Neural cell (in vitro differentiated cells): ENCODE data around the gene PIGO.

ENCODE experiments used
- CTCF ChIP-seq: fragments of 450-650 bp; IDR thresholded peaks from 2 replicates; pipeline ENCODE4 v1.5.1; 2014; ENCODE audit warnings: antibody characterized with exemption, mild to moderate bottlenecking, moderate library complexity; ENCODE audit not compliant: poor library complexity, severe bottlenecking
- EP300 ChIP-seq: fragments of 450-650 bp; conservative IDR thresholded peaks from 2 replicates; pipeline ENCODE4 v1.6.1; 2014; ENCODE audit warnings: antibody characterized with exemption, mild to moderate bottlenecking, moderate library complexity; ENCODE audit not compliant: poor library complexity, severe bottlenecking
- EZH2 ChIP-seq: fragments of 200-600, 300-800 bp; shearing (Covaris generic), sonication (generic); IDR thresholded peaks from 2 replicates; pipeline ENCODE4 v1.6.1; 2014; ENCODE audit warnings: antibody characterized with exemption, low read length, borderline replicate concordance, mild to moderate bottlenecking; ENCODE audit not compliant: insufficient read depth, poor library complexity, severe bottlenecking
- POLR2AphosphoS5 ChIP-seq: IDR thresholded peaks from 2 replicates; pipeline ENCODE4 v1.6.1; 2012
- TAF1 ChIP-seq: IDR thresholded peaks from 2 replicates; pipeline ENCODE4 v1.6.1; 2012; ENCODE audit warnings: low read depth
- TF ChIP-seq, protein P1 (sequence below): IDR thresholded peaks from 2 replicates; pipeline ENCODE4 v1.6.1; 2012; ENCODE audit warnings: borderline replicate concordance

DNA sequence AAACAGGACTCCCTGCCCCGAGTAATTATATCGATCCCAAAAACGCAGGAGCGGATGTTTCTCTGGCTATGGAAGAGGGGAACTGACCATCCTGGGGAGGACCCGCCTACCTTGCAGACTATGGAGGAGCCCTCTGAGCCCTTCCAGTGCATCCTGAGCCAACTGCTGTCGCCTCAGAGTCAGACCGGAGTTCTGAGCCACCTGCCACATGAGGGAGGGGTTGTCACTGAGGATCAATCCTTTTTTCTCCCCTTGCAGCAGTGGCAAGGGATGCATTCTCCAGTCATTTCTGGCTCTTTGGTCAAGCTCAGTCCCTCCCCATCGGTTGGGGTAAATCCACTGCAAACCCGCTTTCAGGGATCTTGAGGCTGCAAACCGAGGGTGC is 17.4 kb downstream of the PIGO start:
- TF ChIP-seq CTCF (no peak), TAF1 (no peak), EP300 (no peak), POLR2AphosphoS5 (no peak), EZH2 (no peak)
- TF ChIP-seq, protein P1, sequence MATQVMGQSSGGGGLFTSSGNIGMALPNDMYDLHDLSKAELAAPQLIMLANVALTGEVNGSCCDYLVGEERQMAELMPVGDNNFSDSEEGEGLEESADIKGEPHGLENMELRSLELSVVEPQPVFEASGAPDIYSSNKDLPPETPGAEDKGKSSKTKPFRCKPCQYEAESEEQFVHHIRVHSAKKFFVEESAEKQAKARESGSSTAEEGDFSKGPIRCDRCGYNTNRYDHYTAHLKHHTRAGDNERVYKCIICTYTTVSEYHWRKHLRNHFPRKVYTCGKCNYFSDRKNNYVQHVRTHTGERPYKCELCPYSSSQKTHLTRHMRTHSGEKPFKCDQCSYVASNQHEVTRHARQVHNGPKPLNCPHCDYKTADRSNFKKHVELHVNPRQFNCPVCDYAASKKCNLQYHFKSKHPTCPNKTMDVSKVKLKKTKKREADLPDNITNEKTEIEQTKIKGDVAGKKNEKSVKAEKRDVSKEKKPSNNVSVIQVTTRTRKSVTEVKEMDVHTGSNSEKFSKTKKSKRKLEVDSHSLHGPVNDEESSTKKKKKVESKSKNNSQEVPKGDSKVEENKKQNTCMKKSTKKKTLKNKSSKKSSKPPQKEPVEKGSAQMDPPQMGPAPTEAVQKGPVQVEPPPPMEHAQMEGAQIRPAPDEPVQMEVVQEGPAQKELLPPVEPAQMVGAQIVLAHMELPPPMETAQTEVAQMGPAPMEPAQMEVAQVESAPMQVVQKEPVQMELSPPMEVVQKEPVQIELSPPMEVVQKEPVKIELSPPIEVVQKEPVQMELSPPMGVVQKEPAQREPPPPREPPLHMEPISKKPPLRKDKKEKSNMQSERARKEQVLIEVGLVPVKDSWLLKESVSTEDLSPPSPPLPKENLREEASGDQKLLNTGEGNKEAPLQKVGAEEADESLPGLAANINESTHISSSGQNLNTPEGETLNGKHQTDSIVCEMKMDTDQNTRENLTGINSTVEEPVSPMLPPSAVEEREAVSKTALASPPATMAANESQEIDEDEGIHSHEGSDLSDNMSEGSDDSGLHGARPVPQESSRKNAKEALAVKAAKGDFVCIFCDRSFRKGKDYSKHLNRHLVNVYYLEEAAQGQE, result no peak
